SJCRH30 (cell line): ENCODE results near the gene ZNF256. TPM values are rescaled to one million over a fixed set of nuclear protein-coding genes. Genes with fewer than 3 reads are reported as not detected.

Experiments
- DNase-seq, 2 experiments: peaks; one replicate each; pipeline ENCODE4 v3.0.0-alpha.2; 2015 to 2020
- H3K27ac ChIP-seq: fragments of 250-450 bp; sonication (Bioruptor Pico); 2 replicates; pipeline ENCODE4 v1.5.1; 2020; ENCODE audit warnings: mild to moderate bottlenecking, moderate library complexity
- H3K27me3 ChIP-seq: fragments of 250-450 bp; sonication (Bioruptor Pico); 2 replicates; pipeline ENCODE4 v1.5.1; 2020; ENCODE audit warnings: mild to moderate bottlenecking, moderate library complexity
- H3K36me3 ChIP-seq: fragments of 250-450 bp; sonication (Bioruptor Pico); 2 replicates; pipeline ENCODE4 v1.5.1; 2020; ENCODE audit warnings: mild to moderate bottlenecking, moderate library complexity
- H3K4me1 ChIP-seq: fragments of 250-450 bp; sonication (Bioruptor Pico); 2 replicates; pipeline ENCODE4 v1.5.1; 2020; ENCODE audit warnings: mild to moderate bottlenecking, moderate library complexity
- H3K4me3 ChIP-seq: fragments of 250-450 bp; sonication (Bioruptor Pico); 2 replicates; pipeline ENCODE4 v1.5.1; 2020; ENCODE audit warnings: mild to moderate bottlenecking, moderate library complexity
- H3K9me3 ChIP-seq: fragments of 250-450 bp; sonication (Bioruptor Pico); replicated peaks from 2 replicates; pipeline ENCODE4 v1.5.1; 2020; ENCODE audit warnings: mild to moderate bottlenecking, moderate library complexity
- total RNA-seq: library from RNA; depleted of rRNA; stranded (reverse); fragments of >200 nt; shearing (Covaris generic); gene quantifications from 2 replicates; pipeline ENCODE4 v1.2.3, GENCODE V29; 2014; rRNA removed

Gene ZNF256
- total RNA-seq, result 11.5 and 11.6 TPM in 2 replicates

DNA sequence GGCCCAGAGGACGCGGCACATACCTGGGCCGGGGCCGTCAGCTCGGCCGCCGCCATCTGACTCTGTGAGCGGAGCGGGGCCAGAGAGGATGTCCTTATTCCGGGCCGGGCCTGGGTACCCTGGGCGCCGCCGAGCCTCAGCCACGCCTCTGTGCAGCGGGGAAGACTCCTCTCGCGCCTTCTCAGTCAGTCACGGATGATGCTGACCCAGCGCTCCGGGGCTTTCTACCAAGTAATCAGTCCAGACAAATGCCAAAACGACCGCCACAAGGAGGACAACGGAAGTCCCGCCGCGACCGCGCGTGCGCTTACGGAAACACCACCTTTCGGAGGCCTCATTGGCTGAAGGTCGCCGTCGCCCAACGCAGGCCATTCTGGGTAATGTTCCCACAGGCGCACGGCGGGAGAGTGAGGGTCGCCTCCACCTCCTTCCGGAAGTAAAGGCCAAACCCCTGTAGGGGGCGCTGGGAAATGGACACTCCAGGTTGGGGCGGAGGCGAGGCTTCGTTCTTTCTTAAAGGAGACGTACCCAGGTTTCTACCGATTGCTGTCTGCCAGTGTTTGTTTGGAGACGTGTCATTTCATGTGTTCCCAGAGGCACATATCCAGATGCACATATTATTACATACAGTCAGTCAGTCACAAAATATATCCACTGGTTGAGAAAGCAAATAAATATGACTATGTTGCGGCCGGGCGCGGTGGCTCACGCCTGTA, at the start of gene ZNF256:
Gene ZNF256, minus strand, starts transcription at position 288 of the 716 bp plus-strand sequence. Its CDS starts 232 bp downstream, at position 56.
- peak; percentile 97 for DNase-seq
- no peaks in the 10 kb centered on the region for H3K27me3 ChIP-seq
- peaks cover 19% of the 10 kb centered on the region for H3K36me3 ChIP-seq
- peaks cover 17% of the 10 kb centered on the region; the same call in 1 of the 2 replicates for H3K9me3 ChIP-seq
- peak within 1 kb of the TSS; percentile 77 for H3K4me3 ChIP-seq
- H3K4me1 ChIP-seq, result no peaks in the 10 kb centered on the region
- H3K27ac ChIP-seq, result peak within 1 kb of the TSS; percentile 68

DNA sequence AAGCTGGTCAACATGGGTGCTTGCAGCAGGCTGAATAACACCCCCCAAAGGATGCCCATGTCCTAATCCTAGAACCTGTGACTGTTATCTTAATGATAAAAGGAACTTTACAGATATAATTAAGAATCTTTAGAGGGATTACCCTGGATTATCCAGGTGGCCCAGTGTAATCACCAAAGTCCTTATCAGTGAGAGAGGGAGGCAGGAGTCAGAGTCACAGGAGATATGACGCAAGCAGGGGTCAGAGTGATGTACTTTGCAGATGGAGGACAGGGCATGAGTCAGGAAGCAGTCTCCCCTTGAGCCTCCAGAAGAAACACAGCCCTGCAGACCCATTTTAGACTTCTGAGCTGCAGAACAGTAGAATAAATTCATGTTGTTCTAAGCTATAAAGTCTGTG, 45.3 kb upstream of the ZNF256 start:
- no peak for DNase-seq
- no peak overlapping the region for H3K27ac ChIP-seq
- H3K4me1 ChIP-seq, result no peaks in the 10 kb centered on the region
- H3K4me3 ChIP-seq, result no peak overlapping the region
- H3K9me3 ChIP-seq, result 0 out of 2 replicates have a peak, but pooled peaks cover 3% of the 10 kb centered on the region
- H3K36me3 ChIP-seq, result peaks cover 35% of the 10 kb centered on the region
- no peaks in the 10 kb centered on the region for H3K27me3 ChIP-seq

DNA sequence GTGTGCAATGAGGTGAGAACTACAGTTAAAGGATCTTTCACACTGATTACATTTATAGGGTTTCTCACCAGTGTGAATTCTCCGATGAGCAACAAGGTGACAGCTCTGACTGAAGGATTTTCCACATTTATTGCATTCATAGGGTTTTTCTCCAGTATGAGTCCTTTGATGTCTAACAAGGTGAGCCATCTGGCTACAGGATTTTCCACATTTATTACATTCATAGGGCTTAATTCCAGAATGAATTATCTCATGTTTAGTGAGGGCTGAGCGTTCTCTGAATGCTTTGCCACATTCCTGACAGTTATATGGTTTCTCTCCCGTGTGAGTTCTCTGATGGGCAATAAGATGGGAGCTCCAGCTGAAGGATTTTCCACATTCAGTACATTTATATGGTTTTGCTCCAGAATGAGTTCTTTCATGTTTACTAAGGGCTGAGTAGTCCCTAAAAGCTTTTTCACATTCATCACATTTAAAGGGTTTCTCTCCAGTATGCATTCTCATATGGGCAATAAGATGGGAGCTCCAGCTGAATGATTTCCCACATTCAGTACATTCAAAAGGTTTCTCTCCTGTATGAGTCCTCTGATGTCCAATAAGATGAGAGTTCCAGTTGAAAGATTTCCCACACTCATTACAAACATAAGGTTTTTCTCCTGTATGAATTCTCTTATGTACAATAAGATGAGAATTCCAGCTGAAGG, 31.2 kb upstream of the ZNF256 start:
- Histone ChIP-seq H3K4me1 (no peaks in the 10 kb centered on the region), H3K36me3 (peaks cover 53% of the 10 kb centered on the region), H3K27ac (no peak overlapping the region), H3K4me3 (no peak overlapping the region), H3K27me3 (no peaks in the 10 kb centered on the region), H3K9me3 (peaks cover 58% of the 10 kb centered on the region)
- DNase-seq, result peak in 1 of 2 experiments; percentile 29

DNA sequence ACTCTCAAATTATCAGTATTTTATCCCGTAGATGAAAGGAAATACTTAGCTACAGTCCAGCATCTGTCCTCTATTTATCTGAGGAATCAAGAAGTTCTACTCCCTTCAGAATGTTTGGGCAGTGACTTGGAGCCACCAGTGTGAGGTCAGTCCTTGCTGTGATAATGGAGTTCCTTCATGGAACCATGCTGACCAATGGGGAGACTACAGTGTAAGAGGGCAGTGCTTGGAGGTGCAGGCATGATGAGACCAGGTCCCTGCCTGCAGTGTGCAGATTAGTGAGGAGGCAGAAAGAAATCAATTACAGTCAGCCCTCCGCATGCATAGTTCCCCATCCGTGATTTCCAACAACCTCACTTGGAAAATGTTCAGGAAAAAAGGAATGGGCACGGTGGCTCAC, 26.9 kb upstream of the ZNF256 start, which contains the start of gene C19orf18:
Gene C19orf18, minus strand, starts transcription at position 101 of the 400 bp plus-strand sequence. CDS start 102 bp downstream, outside the sequence.
- H3K9me3 ChIP-seq, result peaks cover 29% of the 10 kb centered on the region
- DNase-seq, result no peak

DNA sequence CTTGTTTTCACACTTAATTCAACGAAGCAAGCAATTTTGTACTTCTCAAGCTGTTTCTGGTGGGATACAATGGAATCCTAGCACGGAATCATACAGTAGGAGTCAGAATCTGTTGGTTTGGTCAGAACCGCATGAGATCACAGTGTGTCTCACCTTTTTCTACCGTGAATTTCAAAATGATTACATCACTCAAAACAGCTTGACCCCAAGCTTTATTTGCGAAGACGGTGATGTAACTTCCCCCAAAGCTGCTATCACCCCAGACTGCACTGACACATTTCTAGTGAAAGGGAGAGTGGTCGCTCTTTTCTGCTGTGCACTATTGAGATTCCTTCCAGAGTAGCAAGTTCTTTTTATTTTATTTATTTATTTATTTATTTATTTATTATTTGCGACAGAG, 17.3 kb upstream of the ZNF256 start:
- no peak overlapping the region for H3K4me3 ChIP-seq

More for the DNA sequence above, 26.9 kb upstream of the ZNF256 start, which contains the start of gene C19orf18:
- no peak within 1 kb of the TSS for H3K4me3 ChIP-seq
- peaks cover 18% of the 10 kb centered on the region for H3K36me3 ChIP-seq
- no peaks in the 10 kb centered on the region for H3K4me1 ChIP-seq
- H3K27me3 ChIP-seq, result no peaks in the 10 kb centered on the region
- no peak within 1 kb of the TSS for H3K27ac ChIP-seq

DNA sequence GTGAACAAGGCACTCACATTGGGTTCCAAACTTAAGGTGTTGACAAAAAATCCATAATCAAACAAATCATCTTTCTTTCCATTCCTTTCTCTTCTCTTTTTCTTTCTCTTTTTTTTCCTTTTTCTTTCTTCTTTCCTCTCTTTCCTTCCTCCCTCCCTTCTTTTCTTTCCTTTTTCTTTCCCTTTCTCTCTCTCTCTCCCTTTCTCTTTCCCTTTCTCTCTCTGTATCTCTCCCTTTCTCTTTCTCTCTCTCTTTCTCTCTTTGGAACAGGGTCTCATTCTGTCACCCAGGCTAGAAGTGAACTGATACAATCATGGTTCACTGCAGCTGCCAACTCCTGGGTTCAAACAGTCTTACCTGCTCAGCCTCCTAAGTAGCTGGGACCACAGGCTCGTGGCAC, 14.3 kb upstream of the ZNF256 start:
- no peaks in the 10 kb centered on the region for H3K4me1 ChIP-seq
- H3K27ac ChIP-seq, result no peak overlapping the region
- H3K9me3 ChIP-seq, result peaks cover 9% of the 10 kb centered on the region; the same call in 1 of the 2 replicates
- no peaks in the 10 kb centered on the region for H3K36me3 ChIP-seq
- no peak for DNase-seq
- no peaks in the 10 kb centered on the region for H3K27me3 ChIP-seq
- no peak overlapping the region for H3K4me3 ChIP-seq

More for the DNA sequence above, 17.3 kb upstream of the ZNF256 start:
- H3K27me3 ChIP-seq, result no peaks in the 10 kb centered on the region
- no peak for DNase-seq
- H3K4me1 ChIP-seq, result no peaks in the 10 kb centered on the region
- H3K27ac ChIP-seq, result no peak overlapping the region
- H3K36me3 ChIP-seq, result no peaks in the 10 kb centered on the region
- H3K9me3 ChIP-seq, result peaks cover 4% of the 10 kb centered on the region; the same call in 1 of the 2 replicates

DNA sequence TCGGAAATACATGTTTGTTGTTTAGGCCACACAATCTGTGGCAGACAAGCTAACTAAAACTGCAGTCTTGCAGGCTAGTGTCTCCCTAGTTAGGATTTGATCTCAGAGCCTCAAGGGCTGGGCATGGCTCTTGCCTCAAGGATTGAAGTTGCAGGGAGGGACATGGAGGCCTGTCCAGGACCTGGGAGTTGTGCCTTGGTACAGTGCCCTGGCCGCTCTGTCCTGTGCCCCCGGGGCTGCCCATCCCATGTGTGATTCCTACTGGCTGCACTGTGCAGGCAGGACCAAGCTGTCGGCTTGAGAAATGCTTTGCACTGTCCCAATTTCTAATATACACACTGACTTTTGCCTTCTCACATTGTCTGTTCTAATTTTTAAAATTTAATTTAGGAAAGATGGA, 7.5 kb upstream of the ZNF256 start:
- DNase-seq, result no peak
- Histone ChIP-seq H3K4me3 (no peak overlapping the region), H3K36me3 (no peaks in the 10 kb centered on the region), H3K4me1 (no peaks in the 10 kb centered on the region), H3K9me3 (peaks cover 5% of the 10 kb centered on the region; the same call in 1 of the 2 replicates), H3K27ac (no peak overlapping the region), H3K27me3 (no peaks in the 10 kb centered on the region)

DNA sequence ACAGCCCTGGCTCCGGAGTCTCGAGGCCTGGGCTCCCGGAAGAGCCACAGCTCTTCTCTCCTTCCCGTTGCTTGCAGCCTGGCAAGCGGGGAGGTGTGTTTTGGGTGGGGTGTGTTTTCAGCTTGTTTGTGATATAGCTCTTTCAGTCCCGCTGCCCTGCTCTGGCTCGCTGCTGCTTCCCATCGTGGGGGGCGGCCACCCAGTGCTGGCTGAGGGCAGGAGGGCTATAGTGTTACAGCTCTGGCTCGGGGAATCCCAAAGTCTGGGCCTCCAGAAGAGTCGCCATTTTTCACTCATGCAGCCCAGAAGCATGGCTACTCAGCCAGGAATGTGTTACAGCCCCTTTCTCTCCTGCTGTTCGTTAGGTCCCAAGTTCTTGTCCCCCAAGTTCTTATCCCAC, 2.2 kb upstream of the ZNF256 start:
- H3K4me3 ChIP-seq, result no peak overlapping the region
- H3K9me3 ChIP-seq, result peaks cover 10% of the 10 kb centered on the region; the same call in 1 of the 2 replicates
- H3K27me3 ChIP-seq, result no peaks in the 10 kb centered on the region
- 0 out of 2 replicates have a peak, but pooled peaks cover 4% of the 10 kb centered on the region for H3K36me3 ChIP-seq
- no peaks in the 10 kb centered on the region for H3K4me1 ChIP-seq
- no peak for DNase-seq
- no peak overlapping the region for H3K27ac ChIP-seq

DNA sequence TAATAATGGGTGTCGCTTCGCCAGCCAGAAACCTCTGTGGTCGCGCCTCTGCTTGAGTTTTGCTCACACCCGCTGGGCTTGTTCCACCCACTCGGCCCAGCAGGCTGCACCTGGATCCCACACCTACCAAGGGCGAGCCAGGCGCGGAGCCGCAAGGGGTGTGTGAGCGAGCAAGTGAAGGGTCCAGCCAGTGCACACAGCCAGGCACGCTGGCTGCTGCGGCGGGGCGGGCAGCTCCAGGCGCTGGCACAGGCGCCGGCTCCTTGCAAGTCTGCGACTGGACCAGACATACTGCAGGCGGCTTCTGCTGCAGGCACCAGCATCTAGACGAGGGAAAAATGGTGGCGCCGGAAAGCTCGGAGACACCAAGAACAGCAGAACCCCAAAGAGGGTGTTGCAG, 1.8 kb upstream of the ZNF256 start:
- Histone ChIP-seq H3K4me1 (no peaks in the 10 kb centered on the region), H3K9me3 (peaks cover 10% of the 10 kb centered on the region; the same call in 1 of the 2 replicates), H3K27ac (no peak overlapping the region), H3K27me3 (no peaks in the 10 kb centered on the region), H3K36me3 (0 out of 2 replicates have a peak, but pooled peaks cover 4% of the 10 kb centered on the region), H3K4me3 (no peak overlapping the region)
- DNase-seq, result no peak

DNA sequence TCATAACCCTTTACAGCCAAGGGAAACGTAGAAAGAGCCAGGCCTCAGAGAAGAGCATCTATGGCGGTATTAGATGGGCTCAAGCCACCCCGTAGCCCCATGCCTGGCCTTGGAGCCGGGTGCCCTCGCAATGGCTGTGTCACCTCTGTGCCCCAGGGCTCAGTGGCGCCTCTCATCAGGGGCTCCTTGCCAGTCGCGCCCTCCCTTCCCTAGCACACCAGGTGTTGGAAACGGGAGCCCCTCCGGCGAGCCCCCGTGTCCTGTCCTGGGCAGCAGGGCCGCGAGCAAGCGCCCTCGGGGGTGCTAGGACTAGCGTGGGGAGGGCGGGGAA, 453 bp downstream of the ZNF256 start:
- Histone ChIP-seq H3K36me3 (peaks cover 25% of the 10 kb centered on the region), H3K4me1 (no peaks in the 10 kb centered on the region), H3K27ac (peak overlapping the region; percentile 68), H3K4me3 (peak overlapping the region; percentile 77), H3K9me3 (peaks cover 19% of the 10 kb centered on the region; the same call in 1 of the 2 replicates), H3K27me3 (no peaks in the 10 kb centered on the region)
- peak; percentile 6 to 12 for DNase-seq

DNA sequence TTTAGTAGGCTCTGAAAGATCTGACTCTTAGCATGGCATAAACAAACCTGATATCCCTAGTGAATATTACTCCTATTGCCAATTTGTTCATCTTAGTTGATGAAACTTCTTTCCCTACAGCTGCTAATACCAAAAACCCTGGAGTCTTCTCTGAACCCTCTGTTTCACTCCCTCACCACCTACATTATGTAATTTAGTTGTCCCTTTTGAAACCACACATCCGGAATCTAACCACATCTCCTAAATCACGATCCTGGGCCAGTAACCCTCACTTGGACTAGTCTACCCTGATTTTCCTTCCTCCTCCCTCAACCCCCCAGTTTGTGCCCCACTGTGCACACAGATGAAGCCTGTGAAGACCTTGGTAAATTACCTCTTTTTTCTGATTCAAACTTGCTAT, 1.2 kb downstream of the ZNF256 start:
- no peak overlapping the region for H3K27ac ChIP-seq
- H3K4me1 ChIP-seq, result no peaks in the 10 kb centered on the region
- peaks cover 32% of the 10 kb centered on the region for H3K36me3 ChIP-seq
- no peaks in the 10 kb centered on the region for H3K27me3 ChIP-seq
- DNase-seq, result no peak
- peak overlapping the region; percentile 77 for H3K4me3 ChIP-seq
- H3K9me3 ChIP-seq, result peaks cover 27% of the 10 kb centered on the region

DNA sequence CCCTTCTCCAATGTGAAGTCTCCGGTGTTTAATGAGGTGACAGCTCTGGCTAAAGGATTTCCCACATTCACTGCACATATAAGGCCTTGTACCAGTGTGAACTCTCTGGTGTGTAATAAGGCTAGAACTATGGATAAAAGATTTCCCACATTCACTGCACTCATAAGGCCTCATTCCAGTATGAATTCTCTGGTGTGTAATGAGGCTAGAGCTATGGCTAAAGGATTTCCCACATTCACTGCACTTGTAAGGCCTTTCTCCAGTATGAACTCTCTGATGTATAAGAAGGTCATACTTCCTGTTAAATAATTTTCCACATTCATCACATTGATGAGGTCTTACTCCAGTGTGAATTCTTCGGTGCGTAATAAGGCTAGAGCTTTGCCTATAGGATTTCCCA, 5.9 kb downstream of the ZNF256 start:
- no peak overlapping the region for H3K4me3 ChIP-seq
- peaks cover 28% of the 10 kb centered on the region for H3K9me3 ChIP-seq
- H3K27me3 ChIP-seq, result no peaks in the 10 kb centered on the region
- DNase-seq, result no peak
- H3K36me3 ChIP-seq, result peaks cover 56% of the 10 kb centered on the region
- no peaks in the 10 kb centered on the region for H3K4me1 ChIP-seq
- H3K27ac ChIP-seq, result no peak overlapping the region

DNA sequence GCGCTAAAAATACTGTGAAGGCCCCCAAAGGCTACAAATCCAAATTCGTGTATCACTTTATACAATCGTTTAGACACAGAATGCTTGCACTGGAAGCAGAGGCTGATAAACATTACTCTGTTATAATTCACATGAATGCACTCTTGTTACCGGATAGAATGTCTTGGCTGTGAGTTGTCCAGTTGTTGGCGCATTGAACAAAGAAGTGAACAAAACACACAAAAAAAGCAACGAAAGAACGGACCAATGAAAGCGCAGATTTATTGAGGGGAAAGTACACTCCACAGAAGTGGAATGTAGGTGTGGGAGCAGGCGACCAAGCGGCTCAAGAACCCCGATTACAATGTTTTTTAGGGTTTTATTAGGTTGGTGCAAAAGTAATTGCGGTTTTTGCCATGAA, 11.8 kb downstream of the ZNF256 start:
- Histone ChIP-seq H3K27me3 (no peaks in the 10 kb centered on the region), H3K4me3 (no peak overlapping the region), H3K4me1 (no peaks in the 10 kb centered on the region), H3K36me3 (peaks cover 22% of the 10 kb centered on the region), H3K9me3 (peaks cover 5% of the 10 kb centered on the region; the same call in 1 of the 2 replicates), H3K27ac (no peak overlapping the region)
- no peak for DNase-seq

DNA sequence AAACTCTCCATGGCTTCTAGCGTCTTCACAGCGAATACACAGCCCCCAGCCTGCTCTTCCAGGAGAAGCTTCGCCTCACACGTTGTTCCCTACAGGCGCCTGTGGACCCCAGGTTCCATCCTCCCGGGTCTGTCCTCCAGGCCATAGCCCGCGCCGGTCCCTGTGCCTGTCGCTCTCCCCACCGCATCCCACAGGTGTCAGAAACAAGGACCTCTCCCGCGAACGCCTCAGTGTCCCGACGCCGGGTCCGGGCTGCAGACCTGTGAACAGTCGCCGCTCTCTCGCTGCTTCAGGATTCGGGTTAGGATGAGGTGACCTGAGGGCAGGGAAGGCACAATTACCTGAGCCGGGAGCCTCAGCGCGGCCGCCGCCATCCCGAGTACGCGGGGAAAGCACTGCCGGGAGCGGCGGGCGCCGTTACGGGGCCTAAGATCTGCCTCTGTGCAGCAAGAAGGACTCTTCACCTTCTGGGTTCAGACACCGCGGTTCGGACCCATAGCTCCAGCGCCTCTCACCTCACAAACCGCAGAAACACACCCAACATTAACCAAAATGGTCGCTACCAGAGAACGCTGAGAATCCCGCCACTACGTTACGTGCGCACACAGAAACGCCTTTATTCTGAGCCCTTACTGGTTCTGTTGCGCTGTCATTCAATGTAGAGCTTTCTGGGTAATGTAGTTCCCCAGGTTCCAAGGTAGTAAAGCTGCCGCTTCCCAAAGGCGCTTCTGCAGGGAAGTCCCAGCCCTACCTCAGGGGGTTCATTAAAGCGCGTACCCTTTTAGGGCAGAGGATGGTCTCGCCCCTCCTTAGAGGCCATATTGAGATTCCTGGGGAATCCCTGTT, 12.5 kb downstream of the ZNF256 start, which contains the start of gene ZNF418:
Gene ZNF418, minus strand, starts transcription at position 583 of the 846 bp plus-strand sequence. CDS start 1,580 bp downstream, outside the sequence.
- Histone ChIP-seq H3K9me3 (peaks cover 5% of the 10 kb centered on the region; the same call in 1 of the 2 replicates), H3K4me3 (peak within 1 kb of the TSS; percentile 51), H3K27ac (no peak within 1 kb of the TSS), H3K27me3 (no peaks in the 10 kb centered on the region), H3K36me3 (peaks cover 17% of the 10 kb centered on the region), H3K4me1 (no peaks in the 10 kb centered on the region)
- DNase-seq, result peak; percentile 27 to 44
